Measurements from ENCODE around the gene PEX11G.

PEX11G gene

DNA sequence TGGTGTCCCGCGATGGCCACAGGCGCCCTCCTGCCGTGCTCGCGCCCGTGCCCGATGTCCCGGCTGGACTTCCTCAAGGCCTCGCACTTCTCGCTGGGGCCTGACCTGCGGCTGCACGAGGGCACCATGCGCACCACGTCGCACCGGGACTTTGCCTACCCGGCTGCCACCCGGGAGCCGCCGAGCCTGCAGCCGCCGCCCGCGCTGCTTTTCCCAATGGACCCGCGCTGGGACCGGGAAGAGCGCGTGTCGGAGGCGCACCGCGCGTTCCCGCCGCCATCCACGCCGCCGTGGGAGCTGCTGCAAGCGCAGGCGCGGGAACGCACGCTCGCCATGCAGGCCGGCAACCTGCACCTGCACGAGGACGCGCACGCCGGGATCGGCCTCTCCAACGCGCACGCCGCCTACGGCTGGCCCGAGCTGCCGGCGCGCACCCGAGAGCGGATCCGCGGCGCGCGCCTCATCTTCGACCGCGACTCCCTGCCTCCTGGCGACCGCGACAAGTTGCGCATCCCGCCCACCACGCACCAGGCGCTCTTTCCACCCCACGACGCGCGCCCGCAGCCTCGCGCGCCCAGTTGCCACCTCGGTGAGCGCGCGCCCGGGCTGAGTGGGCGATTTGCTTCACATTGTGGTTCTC, 12.1 kb upstream of the PEX11G start:
- peak; percentile 86; the same call in 1 of the 2 replicates for TF ChIP-seq ZFX (IDR thresholded peaks at IDR 0.05)
- TF ChIP-seq, protein P1, sequence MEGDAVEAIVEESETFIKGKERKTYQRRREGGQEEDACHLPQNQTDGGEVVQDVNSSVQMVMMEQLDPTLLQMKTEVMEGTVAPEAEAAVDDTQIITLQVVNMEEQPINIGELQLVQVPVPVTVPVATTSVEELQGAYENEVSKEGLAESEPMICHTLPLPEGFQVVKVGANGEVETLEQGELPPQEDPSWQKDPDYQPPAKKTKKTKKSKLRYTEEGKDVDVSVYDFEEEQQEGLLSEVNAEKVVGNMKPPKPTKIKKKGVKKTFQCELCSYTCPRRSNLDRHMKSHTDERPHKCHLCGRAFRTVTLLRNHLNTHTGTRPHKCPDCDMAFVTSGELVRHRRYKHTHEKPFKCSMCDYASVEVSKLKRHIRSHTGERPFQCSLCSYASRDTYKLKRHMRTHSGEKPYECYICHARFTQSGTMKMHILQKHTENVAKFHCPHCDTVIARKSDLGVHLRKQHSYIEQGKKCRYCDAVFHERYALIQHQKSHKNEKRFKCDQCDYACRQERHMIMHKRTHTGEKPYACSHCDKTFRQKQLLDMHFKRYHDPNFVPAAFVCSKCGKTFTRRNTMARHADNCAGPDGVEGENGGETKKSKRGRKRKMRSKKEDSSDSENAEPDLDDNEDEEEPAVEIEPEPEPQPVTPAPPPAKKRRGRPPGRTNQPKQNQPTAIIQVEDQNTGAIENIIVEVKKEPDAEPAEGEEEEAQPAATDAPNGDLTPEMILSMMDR (conservative IDR thresholded peaks at IDR 0.05): no peak
- peak overlapping the region; percentile 80 for H3K27ac ChIP-seq

DNA sequence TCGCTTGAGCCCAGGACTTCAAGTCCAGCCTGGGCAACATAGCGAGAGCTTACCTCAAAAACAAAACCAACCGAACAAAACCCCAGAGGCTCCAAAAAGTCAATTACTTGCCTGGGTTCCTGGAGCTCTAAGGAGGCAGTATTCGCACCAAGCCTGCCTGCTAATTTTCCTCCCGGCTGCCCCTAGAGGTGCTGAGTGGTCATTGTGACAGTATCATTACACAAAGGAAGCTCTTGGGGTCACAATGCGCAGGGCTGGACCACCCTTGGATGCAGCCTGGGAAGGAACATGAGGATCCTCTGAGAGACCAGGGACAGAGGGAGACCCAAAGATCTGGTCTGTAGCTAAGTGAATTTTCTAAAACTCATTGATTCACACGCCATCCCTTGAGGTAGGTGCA, 8.5 kb upstream of the PEX11G start:
- no peak for TF ChIP-seq ZFX (IDR thresholded peaks at IDR 0.05)
- TF ChIP-seq, protein P1 (conservative IDR thresholded peaks at IDR 0.05): no peak; the same call in 1 of the 2 replicates
- no peak overlapping the region for H3K27ac ChIP-seq

DNA sequence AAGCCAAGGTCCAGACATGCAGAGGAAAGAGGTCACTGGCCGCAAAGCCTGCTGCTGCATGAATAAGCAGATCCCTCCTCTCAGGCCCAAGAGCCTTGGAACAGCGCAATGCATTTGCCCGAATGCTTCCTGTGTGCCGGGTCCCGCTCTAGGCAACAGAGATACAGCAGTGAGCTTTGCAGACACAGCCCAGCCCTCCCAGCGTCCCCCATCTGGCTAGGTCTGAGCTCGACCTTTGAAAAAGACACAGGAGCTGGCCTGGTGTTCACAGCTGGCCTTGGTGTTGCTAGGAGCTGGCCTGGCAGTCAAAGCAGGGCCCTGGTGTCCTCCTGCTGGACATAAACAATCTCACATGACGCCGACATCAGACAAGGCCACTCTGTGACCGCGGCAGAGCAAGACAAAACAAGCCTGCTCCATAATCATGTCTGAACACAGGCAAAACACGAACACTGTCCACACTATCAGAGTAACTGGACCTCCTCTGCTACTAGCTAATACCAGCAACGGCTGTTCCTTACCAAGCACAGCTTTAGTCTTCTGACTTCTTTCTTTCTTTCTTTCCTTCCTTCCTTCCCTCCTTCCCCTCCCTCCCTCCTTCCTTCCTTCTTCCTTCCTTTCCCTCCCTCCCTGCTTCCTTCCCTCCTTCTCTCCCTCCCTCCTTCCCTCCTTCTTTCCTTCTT, 5.7 kb upstream of the PEX11G start:
- H3K27ac ChIP-seq: no peak overlapping the region
- no peak for TF ChIP-seq ZFX (IDR thresholded peaks at IDR 0.05)
- TF ChIP-seq, protein P1 (conservative IDR thresholded peaks at IDR 0.05): no peak

DNA sequence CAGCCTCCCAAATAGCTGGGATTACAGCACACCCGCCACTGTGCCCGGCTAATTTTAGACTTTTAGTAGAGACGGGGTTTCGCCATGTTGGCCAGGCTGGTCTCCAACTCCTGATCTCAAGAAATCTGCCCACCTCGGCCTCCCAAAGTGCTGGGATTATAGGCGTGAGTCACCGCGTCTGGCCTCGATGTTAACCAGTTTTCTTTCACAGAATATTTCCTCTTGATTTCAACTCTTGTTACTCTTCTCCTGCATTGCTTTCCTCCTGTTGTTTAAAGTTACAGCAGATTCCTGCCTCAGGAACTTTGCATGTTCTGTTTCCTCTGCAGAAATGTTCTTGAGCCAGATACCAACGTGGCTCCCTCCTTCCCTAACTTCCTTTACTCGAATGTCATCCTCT, 3.7 kb upstream of the PEX11G start:
- H3K27ac ChIP-seq: no peak overlapping the region
- TF ChIP-seq, protein P1 (conservative IDR thresholded peaks at IDR 0.05): no peak
- no peak for TF ChIP-seq ZFX (IDR thresholded peaks at IDR 0.05)

DNA sequence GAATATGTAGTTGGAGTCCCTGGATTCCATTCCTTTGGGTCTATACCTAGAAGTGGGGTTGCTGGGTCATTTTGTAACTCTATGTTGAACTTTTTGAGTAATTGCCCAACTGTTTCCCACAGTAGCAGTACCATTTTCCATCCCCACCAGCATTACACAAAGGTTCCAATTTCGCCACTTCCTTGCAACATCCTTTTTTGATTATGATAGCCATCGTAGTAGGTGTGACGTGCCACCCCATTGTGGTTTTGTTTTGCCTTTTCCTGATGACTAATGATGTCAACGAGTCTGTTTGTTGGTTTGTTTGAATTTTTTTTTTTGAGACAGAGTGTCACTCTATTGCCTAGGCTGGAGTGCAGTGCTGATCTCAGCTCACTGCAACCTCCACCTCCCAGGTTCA, 3.3 kb upstream of the PEX11G start:
- no peak for TF ChIP-seq ZFX (IDR thresholded peaks at IDR 0.05)
- TF ChIP-seq, protein P1 (conservative IDR thresholded peaks at IDR 0.05): no peak
- no peak overlapping the region for H3K27ac ChIP-seq

DNA sequence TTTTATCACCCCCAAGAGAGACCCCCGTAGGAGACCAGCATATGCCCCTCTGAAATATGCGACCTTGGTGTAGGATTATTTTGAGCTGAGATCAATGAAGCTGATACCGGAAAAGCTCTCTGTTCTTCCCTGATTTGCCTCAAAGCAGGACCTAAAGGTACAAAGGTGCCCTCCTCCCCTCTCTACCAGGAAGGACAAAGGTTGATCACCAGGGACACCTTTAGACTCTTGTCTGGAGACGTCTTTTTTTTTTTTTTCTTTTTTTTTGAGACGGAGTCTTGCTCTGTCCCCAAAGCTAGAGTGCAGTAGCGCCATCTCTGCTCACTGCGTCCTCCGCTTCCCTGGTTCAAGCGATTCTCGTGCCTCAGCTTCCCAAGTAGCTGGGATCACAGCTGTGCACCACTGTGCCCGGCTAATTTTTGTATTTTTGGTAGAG, 792 bp upstream of the PEX11G start:
- peak overlapping the region; percentile 72; the same call in 1 of the 2 replicates for H3K27ac ChIP-seq
- TF ChIP-seq ZFX (IDR thresholded peaks at IDR 0.05): no peak
- TF ChIP-seq, protein P1 (conservative IDR thresholded peaks at IDR 0.05): no peak

DNA sequence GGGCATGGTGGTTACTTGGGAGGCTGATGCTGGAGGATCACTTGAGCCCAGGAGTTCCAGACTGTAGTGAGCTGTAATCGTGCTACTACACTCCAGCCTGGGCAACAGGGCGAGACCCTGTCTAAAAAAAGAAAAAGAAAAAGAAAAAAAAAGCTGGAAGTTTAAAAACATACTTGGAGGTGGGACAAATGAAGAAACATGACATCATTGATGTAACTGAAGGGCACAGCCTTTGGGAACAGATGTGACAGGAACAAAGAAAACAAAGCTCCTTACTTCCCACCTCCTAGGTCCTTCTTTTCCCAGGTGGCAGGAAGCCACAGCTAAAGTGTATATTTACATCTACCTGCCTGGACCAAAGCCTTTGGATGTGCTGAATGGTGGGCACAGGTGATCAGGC, 1.9 kb downstream of the PEX11G start:
- H3K27ac ChIP-seq: no peak overlapping the region
- TF ChIP-seq, protein P1 (conservative IDR thresholded peaks at IDR 0.05): no peak
- no peak for TF ChIP-seq ZFX (IDR thresholded peaks at IDR 0.05)
